Common myeloid progenitor, CD34-positive (primary cell): ENCODE data around the gene C1QL1.

ENCODE experiments used
- CTCF ChIA-PET: fragments of 350-600 bp; sonication (Branson Sonifier 250); formaldehyde crosslinking; loops from one replicate; lab custom pipeline; 2021; ENCODE audit warnings: antibody characterized with exemption; lab: Charles Lee
- POLR2A ChIA-PET: fragments of 350-600 bp; sonication (Branson Sonifier 250); formaldehyde crosslinking; loops from one replicate; lab custom pipeline; 2021; ENCODE audit warnings: antibody characterized with exemption; lab: Charles Lee
- DNase-seq, 3 donors: peaks; one replicate each; pipeline versions ENCODE4 v3.0.0 to v3.0.0-alpha.2; 2013
- H3K27ac ChIP-seq, 2 experiments: 1 replicate in 1 of 2; 2 replicates in 1 of 2; pipeline ENCODE4 v1.7.0; 2013; ENCODE audit warnings: inconsistent platforms in 2 of 2, low read length in 2 of 2, mild to moderate bottlenecking in 2 of 2, low read depth in 1 of 2, moderate library complexity in 1 of 2; ENCODE audit not compliant: severe bottlenecking in 2 of 2, insufficient read depth in 1 of 2, poor library complexity in 1 of 2
- H3K27me3 ChIP-seq, 5 experiments: replicated peaks in 2 of 5; 1 replicate in 3 of 5; 2 replicates in 2 of 5; pipeline versions ENCODE4 v1.6.1 to v1.7.0; 2013; ENCODE audit warnings: low read length in 4 of 5, mild to moderate bottlenecking in 2 of 5, moderate library complexity in 2 of 5, inconsistent platforms in 1 of 5; ENCODE audit not compliant: insufficient read depth in 5 of 5, control insufficient read depth in 4 of 5
- H3K36me3 ChIP-seq, 4 experiments: 1 replicate in 2 of 4; 2 replicates in 2 of 4; pipeline versions ENCODE4 v1.6.1 to v1.7.0; 2013; ENCODE audit warnings: low read length in 3 of 4, control low read depth in 1 of 4, mild to moderate bottlenecking in 1 of 4; ENCODE audit not compliant: control insufficient read depth in 4 of 4, insufficient read depth in 4 of 4
- H3K4me1 ChIP-seq, 4 experiments: 1 replicate in 3 of 4; 2 replicates in 1 of 4; pipeline versions ENCODE4 v1.6.1 to v1.7.1; 2013; ENCODE audit warnings: low read length in 3 of 4, mild to moderate bottlenecking in 3 of 4, control low read depth in 1 of 4, inconsistent platforms in 1 of 4, moderate library complexity in 1 of 4; ENCODE audit not compliant: control insufficient read depth in 4 of 4, insufficient read depth in 4 of 4; ENCODE audit errors: control extremely low read depth in 1 of 4
- H3K4me3 ChIP-seq, 7 experiments: 1 replicate in 4 of 7; 2 replicates in 3 of 7; pipeline versions ENCODE4 v1.5.1 to v1.7.0; 2013; ENCODE audit warnings: mild to moderate bottlenecking in 7 of 7, low read length in 6 of 7, moderate library complexity in 6 of 7, inconsistent platforms in 2 of 7, low read depth in 2 of 7, control low read depth in 1 of 7; ENCODE audit not compliant: insufficient read depth in 4 of 7, control insufficient read depth in 1 of 7; ENCODE audit errors: extremely low read depth in 1 of 7
- H3K9me3 ChIP-seq, 5 experiments: 1 replicate in 4 of 5; 2 replicates in 1 of 5; pipeline versions ENCODE4 v1.6.1 to v1.7.1; 2013; ENCODE audit warnings: low read length in 4 of 5, mild to moderate bottlenecking in 2 of 5, inconsistent platforms in 1 of 5, low read depth in 1 of 5, moderate library complexity in 1 of 5; ENCODE audit not compliant: control insufficient read depth in 4 of 5, insufficient read depth in 2 of 5; ENCODE audit errors: control extremely low read depth in 1 of 5
- WGBS: methylation state at CpG from one replicate; pipeline ENCODE4 v1.1.5; 2013; ENCODE audit not compliant: insufficient coverage; 5-methylcytosine and 5-hydroxymethylcytosine counted together

C1QL1 gene

DNA sequence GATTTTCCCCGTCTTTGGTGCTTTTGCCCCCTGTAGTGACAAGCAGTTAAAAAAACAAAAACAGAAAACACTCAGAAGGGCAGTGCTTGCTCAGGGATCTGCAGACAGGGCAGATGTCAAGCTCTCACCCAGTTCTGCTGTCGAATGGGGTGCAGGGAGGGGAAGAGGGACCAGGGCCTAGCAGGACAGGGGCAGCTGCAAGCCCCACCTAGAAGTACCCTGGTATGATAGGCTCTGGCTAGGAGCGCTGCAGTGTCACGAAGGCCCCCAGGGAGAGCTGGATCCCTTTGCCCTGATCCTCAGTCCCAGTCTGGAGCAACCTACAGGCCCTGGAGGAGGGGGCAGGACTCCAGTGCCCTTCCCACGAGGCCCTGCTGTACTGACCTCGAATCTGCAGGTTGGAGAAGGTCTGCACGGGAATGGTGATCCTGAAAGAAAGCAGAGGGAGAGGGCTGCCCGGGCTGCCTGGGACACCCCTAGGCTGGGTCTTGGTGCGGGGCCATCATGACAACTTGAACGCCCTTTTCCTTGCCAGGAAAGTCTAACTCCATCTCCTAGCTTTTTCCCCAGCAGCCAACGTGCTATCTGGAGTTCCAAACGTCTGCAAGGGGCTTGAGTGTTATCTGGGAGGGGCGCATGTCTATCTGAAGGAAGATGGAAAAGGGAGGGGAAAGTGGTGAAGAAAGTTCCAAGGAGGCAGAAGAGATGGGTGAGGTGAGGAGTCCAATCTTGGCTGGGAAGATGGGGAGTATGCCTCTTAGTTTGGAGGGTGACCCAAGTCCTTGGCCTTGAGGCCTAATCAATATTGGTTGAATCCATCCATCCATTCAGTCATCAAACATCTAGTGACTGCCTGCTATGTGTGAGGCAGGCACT lies 57.6 kb downstream of the C1QL1 start:
- WGBS, result 98% methylated on average over 10 of the region's 13 CpGs
- H3K4me1 ChIP-seq, result peaks cover 0 to 10% (median 9%) of the 10 kb centered on the region in 4 experiments
- no peak overlapping the region for H3K4me3 ChIP-seq
- H3K9me3 ChIP-seq, result no peaks in the 10 kb centered on the region
- no peak for DNase-seq
- peaks cover 0 to 46% (median 21%) of the 10 kb centered on the region in 5 experiments for H3K27me3 ChIP-seq
- CTCF ChIA-PET, result interaction anchor here (0.9 to 3.9 kb wide), 6 partner anchors 11 to 189 kb away, joined by 4 to 23 read pairs (median 5); partner anchors contain the start of gene EFTUD2
- POLR2A ChIA-PET, result no interaction called here
- no peak overlapping the region for H3K27ac ChIP-seq
- H3K36me3 ChIP-seq, result no peaks in the 10 kb centered on the region
